Measurements from ENCODE around the gene GPR55. TPM values are rescaled to one million over a fixed set of nuclear protein-coding genes. Genes with fewer than 3 reads are reported as not detected.

The GPR55 gene
- total and polyA plus RNA-seq, 2 of the 4 experiments (the other 2 are of a cell fraction), result 0.03 TPM; not detected in 1

DNA sequence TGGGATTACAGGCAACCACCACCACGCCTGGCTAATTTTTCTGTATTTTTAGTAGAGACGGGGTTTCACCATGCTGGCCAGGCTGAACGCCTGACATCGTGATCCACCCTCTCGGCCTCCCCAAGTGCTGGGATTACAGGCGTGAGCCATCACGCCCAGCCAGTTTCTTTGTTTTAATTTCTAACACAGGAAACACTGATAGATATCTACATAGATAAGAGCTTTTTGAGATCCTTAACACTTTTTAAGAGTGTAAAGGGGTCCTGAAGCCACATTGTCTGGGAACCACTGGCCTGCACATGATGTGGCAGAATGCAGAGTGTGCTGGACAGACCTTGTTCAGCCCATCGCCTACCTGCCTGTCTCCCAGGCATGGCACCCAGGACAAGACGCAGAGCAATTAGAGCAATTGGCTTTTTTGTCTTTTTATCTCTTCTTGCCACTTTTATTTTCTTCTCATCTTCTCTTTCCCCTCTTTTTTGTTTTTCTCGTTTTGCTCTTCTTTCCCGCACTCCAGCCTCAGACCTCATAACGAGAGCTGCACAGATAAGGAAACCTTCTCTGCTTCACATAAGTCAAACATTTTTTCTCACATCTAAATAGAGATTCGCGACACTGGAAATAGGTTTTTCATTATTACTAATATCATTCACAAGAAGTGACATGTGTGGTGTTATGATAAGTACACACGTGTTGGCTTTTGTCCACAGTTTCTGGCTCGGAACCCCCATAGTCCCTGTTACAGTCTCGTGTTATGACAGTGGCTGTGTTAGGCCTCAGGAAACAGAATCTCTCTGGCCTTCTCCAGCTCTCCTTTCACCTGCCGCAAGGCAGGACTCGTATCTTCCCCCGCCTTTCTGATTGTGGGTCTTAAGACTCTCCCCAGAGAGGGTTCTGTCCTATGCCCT is 25.2 kb upstream of the GPR55 start:
- in situ Hi-C loops (cut with MboI; ENCODE audit: low sequenced_read_pairs), result no loop called here
- no peak overlapping the region for H2AK5ac ChIP-seq (ENCODE audit: low read depth, low read length)

More for the DNA sequence above, 25.2 kb upstream of the GPR55 start:
- Histone ChIP-seq H3K79me1 (ENCODE audit: low read depth in 1 of 2, low read length in 2 of 2) (no peaks in the 10 kb centered on the region), H3K4me1 (ENCODE audit: control insufficient read depth, insufficient read depth, low read length) (no peaks in the 10 kb centered on the region), H3K18ac (ENCODE audit: low read depth, low read length) (no peak overlapping the region), H3K4me2 (ENCODE audit: low read depth, low read length) (no peak overlapping the region), H2BK15ac (ENCODE audit: low read depth, low read length) (no peak overlapping the region), H2AFZ (replicated peaks; ENCODE audit: low read length, poor library complexity) (no peak overlapping the region), H2BK20ac (ENCODE audit: low read depth, low read length) (no peak overlapping the region), H3K14ac (replicated peaks; ENCODE audit: low read depth, low read length) (no peak overlapping the region), H3K9me1 (ENCODE audit: insufficient read depth, low read length) (no peaks in the 10 kb centered on the region), H2BK120ac (ENCODE audit: low read depth, low read length) (no peak overlapping the region), H2AK9ac (replicated peaks; ENCODE audit: low read depth, low read length, poor library complexity) (no peak overlapping the region), H4K91ac (ENCODE audit: insufficient read depth, low read depth, low read length) (no peak overlapping the region), H3K4me3 (ENCODE audit: insufficient read depth, low read depth, low read length) (no peak overlapping the region), H4K20me1 (ENCODE audit: insufficient read depth, low read length) (no peaks in the 10 kb centered on the region), H3K23ac (ENCODE audit: low read depth, low read length) (no peak overlapping the region), H3K27me3 (ENCODE audit: control insufficient read depth, insufficient read depth, low read length) (peaks cover 34% of the 10 kb centered on the region), H2BK5ac (ENCODE audit: low read depth, low read length, poor library complexity, severe bottlenecking) (no peak overlapping the region), H4K8ac (ENCODE audit: low read depth in 2 of 2, low read length in 2 of 2) (no peak overlapping the region), H3K9me3 (ENCODE audit: control insufficient read depth, insufficient read depth, low read length) (peaks cover 3% of the 10 kb centered on the region; the same call in 1 of the 2 replicates), H4K5ac (ENCODE audit: low read depth, low read length) (no peak overlapping the region), H3K4ac (ENCODE audit: low read depth, low read length) (no peak overlapping the region), H3K9ac (ENCODE audit: low read depth, low read length) (no peak overlapping the region), H3K36me3 (ENCODE audit: control insufficient read depth, insufficient read depth, low read length) (no peaks in the 10 kb centered on the region), H3K56ac (ENCODE audit: extremely low read depth, insufficient read depth, low read length) (no peak overlapping the region), H3K27ac (ENCODE audit: insufficient read depth, low read length) (no peak overlapping the region)
- POLR2A ChIA-PET (ENCODE audit: unreplicated experiment), result no interaction called here
- DNase-seq, result no peak
- no TSS peak for BruUV-seq (replicated peaks)
- WGBS, 2 experiments (ENCODE audit: extremely low coverage in 2 of 2, insufficient read length in 1 of 2), result 81% methylated on average over 5 of the region's 20 CpGs; no CpG with 5 or more reads in 1 of the 2 experiments
- dilution Hi-C loops (cut with HindIII; ENCODE audit: low sequenced_read_pairs, unreplicated experiment) (no loop called here), intact Hi-C loops (cut with micrococcal nuclease) (loop anchor here (10.0 kb wide), 1 partner anchor 65 kb away; no protein-coding TSS in a partner anchor)
- TF ChIP-seq, protein P1, sequence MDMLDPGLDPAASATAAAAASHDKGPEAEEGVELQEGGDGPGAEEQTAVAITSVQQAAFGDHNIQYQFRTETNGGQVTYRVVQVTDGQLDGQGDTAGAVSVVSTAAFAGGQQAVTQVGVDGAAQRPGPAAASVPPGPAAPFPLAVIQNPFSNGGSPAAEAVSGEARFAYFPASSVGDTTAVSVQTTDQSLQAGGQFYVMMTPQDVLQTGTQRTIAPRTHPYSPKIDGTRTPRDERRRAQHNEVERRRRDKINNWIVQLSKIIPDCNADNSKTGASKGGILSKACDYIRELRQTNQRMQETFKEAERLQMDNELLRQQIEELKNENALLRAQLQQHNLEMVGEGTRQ (IDR thresholded peaks at IDR 0.05; ENCODE audit: low read depth, low read length), result no peak
- TF ChIP-seq MAFK (IDR thresholded peaks at IDR 0.05; ENCODE audit: low read depth, low read length) (no peak), SMC3 (IDR thresholded peaks at IDR 0.05; ENCODE audit: low read depth, low read length) (no peak), CHD1 (IDR thresholded peaks at IDR 0.05; ENCODE audit: low read depth, low read length) (no peak), BHLHE40 (IDR thresholded peaks at IDR 0.05; ENCODE audit: low read depth, low read length) (no peak), CTCF (conservative IDR thresholded peaks at IDR 0.05; ENCODE audit: low read depth, low read length) (no peak), MAZ (IDR thresholded peaks at IDR 0.05; ENCODE audit: borderline replicate concordance, low read depth, low read length) (no peak), RCOR1 (IDR thresholded peaks at IDR 0.05; ENCODE audit: insufficient replicate concordance, low read length) (no peak), RAD21 (IDR thresholded peaks at IDR 0.05; ENCODE audit: low read length) (no peak), NFE2L2 (IDR thresholded peaks at IDR 0.05; ENCODE audit: low read depth, low read length) (no peak), POLR2A (IDR thresholded peaks at IDR 0.05; ENCODE audit: low read depth, low read length) (no peak), MXI1 (IDR thresholded peaks at IDR 0.05; ENCODE audit: borderline replicate concordance, low read depth, low read length) (no peak), RFX5 (IDR thresholded peaks at IDR 0.05; ENCODE audit: low read depth, low read length) (no peak), CEBPB (IDR thresholded peaks at IDR 0.05; ENCODE audit: low read depth, low read length) (no peak)
- no peak for ATAC-seq (ENCODE audit: low read depth)
- CTCF ChIA-PET, result no interaction called here

Measured in IMR-90 (cell line).